ENCODE results near the gene GGACT. TPM values are rescaled to one million over a fixed set of nuclear protein-coding genes. Genes with fewer than 3 reads are reported as not detected.

Gene GGACT
- total RNA-seq, 1 experiment from 2014 or later, result 2.5 TPM

GRCh38 chr13:100602493-100603111 is 14.0 kb upstream of the GGACT start:
- no peak for TF ChIP-seq TCF7L2 (IDR thresholded peaks at IDR 0.05; ENCODE audit: low read depth, low read length)
- no peak for TF ChIP-seq CTCF (IDR thresholded peaks at IDR 0.05)
- TF ChIP-seq SIN3A (IDR thresholded peaks at IDR 0.05; ENCODE audit: borderline replicate concordance, insufficient read depth, low read depth, low read length), result no peak
- TF ChIP-seq POLR2AphosphoS5 (IDR thresholded peaks at IDR 0.05; ENCODE audit: low read depth, low read length), result no peak
- no peak for TF ChIP-seq REST (IDR thresholded peaks at IDR 0.05; ENCODE audit: insufficient read depth in 1 of 2, low read depth in 2 of 2, low read length in 1 of 2)
- H3K4me3 ChIP-seq (ENCODE audit: low read depth in 2 of 2, low read length in 2 of 2), result no peak overlapping the region
- no peak for ATAC-seq
- intact Hi-C loops (cut with micrococcal nuclease; ENCODE audit: unreplicated experiment), result no loop called here
- no peaks in the 10 kb centered on the region for H3K36me3 ChIP-seq (ENCODE audit: control insufficient read depth, insufficient read depth, low read length)
- ChIA-PET POLR2A (no interaction called here), CTCF (interaction anchor here (0.8 kb wide), 1 partner anchor 12 kb away, joined by 9 read pairs; no protein-coding TSS in a partner anchor)
- BruUV-seq (replicated peaks), result no TSS peak
- no peaks in the 10 kb centered on the region for H3K4me1 ChIP-seq (ENCODE audit: control insufficient read depth, insufficient read depth, low read length)
- DNase-seq (ENCODE audit: low read depth, low spot score), result no peak
- no peaks in the 10 kb centered on the region for H3K9me3 ChIP-seq (ENCODE audit: control insufficient read depth, insufficient read depth, low read depth, low read length)
- in situ Hi-C loops (cut with HindIII; ENCODE audit: low pct_unique_long_range_greater_than_20kb, low sequenced_read_pairs), result no loop called here
- no peak overlapping the region for H3K27ac ChIP-seq (ENCODE audit: low read length)
- no peaks in the 10 kb centered on the region for H3K27me3 ChIP-seq (ENCODE audit: control insufficient read depth, insufficient read depth, low read length)

- Histone ChIP-seq H3K27me3 (ENCODE audit: control insufficient read depth, insufficient read depth, low read length) (no peaks in the 10 kb centered on the region), H3K4me1 (ENCODE audit: control insufficient read depth, insufficient read depth, low read length) (no peaks in the 10 kb centered on the region), H3K27ac (ENCODE audit: low read length) (no peak overlapping the region), H3K9me3 (ENCODE audit: control insufficient read depth, insufficient read depth, low read depth, low read length) (no peaks in the 10 kb centered on the region), H3K4me3 (ENCODE audit: low read depth in 2 of 2, low read length in 2 of 2) (no peak overlapping the region), H3K36me3 (ENCODE audit: control insufficient read depth, insufficient read depth, low read length) (no peaks in the 10 kb centered on the region)
- ATAC-seq (no peak), DNase-seq (ENCODE audit: low read depth, low spot score) (no peak)
- no TSS peak for BruUV-seq (replicated peaks)
- CTCF ChIA-PET, result no interaction called here
- intact Hi-C loops (cut with micrococcal nuclease; ENCODE audit: unreplicated experiment) (no loop called here), in situ Hi-C loops (cut with HindIII; ENCODE audit: low pct_unique_long_range_greater_than_20kb, low sequenced_read_pairs) (no loop called here)
- POLR2A ChIA-PET, result no interaction called here
- TF ChIP-seq POLR2AphosphoS5 (IDR thresholded peaks at IDR 0.05; ENCODE audit: low read depth, low read length), result no peak
- TF ChIP-seq REST (IDR thresholded peaks at IDR 0.05; ENCODE audit: insufficient read depth in 1 of 2, low read depth in 2 of 2, low read length in 1 of 2), result no peak
- TF ChIP-seq CTCF (IDR thresholded peaks at IDR 0.05), result no peak
- TF ChIP-seq SIN3A (IDR thresholded peaks at IDR 0.05; ENCODE audit: borderline replicate concordance, insufficient read depth, low read depth, low read length), result no peak
- no peak for TF ChIP-seq TCF7L2 (IDR thresholded peaks at IDR 0.05; ENCODE audit: low read depth, low read length)
Observed at GRCh38 chr13:100601716-100602115, 13.1 kb upstream of the GGACT start.

Data from Panc1 (cell line).